ENCODE data around the gene PHF12.

Gene PHF12

GRCh38 chr17:28864991-28865849 lies 86.1 kb downstream of the PHF12 start:
- in situ Hi-C loops (cut with MboI; ENCODE audit: low sequenced_read_pairs): no loop called here

- in situ Hi-C loops (cut with MboI; ENCODE audit: low sequenced_read_pairs): no loop called here
Observed at GRCh38 chr17:28863953-28864352, 87.4 kb downstream of the PHF12 start.

GRCh38 chr17:28862561-28862960 lies 88.8 kb downstream of the PHF12 start:
- in situ Hi-C loops (cut with MboI; ENCODE audit: low sequenced_read_pairs): no loop called here

- in situ Hi-C loops (cut with MboI; ENCODE audit: low sequenced_read_pairs): no loop called here
Observed at GRCh38 chr17:28861393-28862203, 89.7 kb downstream of the PHF12 start.

GRCh38 chr17:28860363-28860808 lies 90.9 kb downstream of the PHF12 start:
- in situ Hi-C loops (cut with MboI; ENCODE audit: low sequenced_read_pairs): no loop called here

GRCh38 chr17:28858801-28859355 lies 92.4 kb downstream of the PHF12 start:
- in situ Hi-C loops (cut with MboI; ENCODE audit: low sequenced_read_pairs): no loop called here

- in situ Hi-C loops (cut with MboI; ENCODE audit: low sequenced_read_pairs): no loop called here
Observed at GRCh38 chr17:28857905-28858800, 93.2 kb downstream of the PHF12 start.

- in situ Hi-C loops (cut with MboI; ENCODE audit: low sequenced_read_pairs): no loop called here
Observed at GRCh38 chr17:28856028-28856574, 95.2 kb downstream of the PHF12 start.

GRCh38 chr17:28855336-28855679 lies 96.0 kb downstream of the PHF12 start:
- in situ Hi-C loops (cut with MboI; ENCODE audit: low sequenced_read_pairs): no loop called here

Data from HL-60/S4 treated with phorbol 12-myristate 13-acetate at 8.2 ng/mL for 4 days and 3 days (cell line).